HG03378 (cell line): ENCODE results near the gene DENND6B.

Experiments
- ATAC-seq: cut with Tn5 transposase; IDR thresholded peaks from one replicate; pipeline ENCODE4 v1.9.1; 2021; ENCODE audit warnings: mild to moderate bottlenecking, moderate library complexity; ENCODE audit not compliant: unreplicated experiment

DENND6B gene

GRCh38 chr22:50289942-50290630, 36.7 kb downstream of the DENND6B start:
- no peak for ATAC-seq

DNA sequence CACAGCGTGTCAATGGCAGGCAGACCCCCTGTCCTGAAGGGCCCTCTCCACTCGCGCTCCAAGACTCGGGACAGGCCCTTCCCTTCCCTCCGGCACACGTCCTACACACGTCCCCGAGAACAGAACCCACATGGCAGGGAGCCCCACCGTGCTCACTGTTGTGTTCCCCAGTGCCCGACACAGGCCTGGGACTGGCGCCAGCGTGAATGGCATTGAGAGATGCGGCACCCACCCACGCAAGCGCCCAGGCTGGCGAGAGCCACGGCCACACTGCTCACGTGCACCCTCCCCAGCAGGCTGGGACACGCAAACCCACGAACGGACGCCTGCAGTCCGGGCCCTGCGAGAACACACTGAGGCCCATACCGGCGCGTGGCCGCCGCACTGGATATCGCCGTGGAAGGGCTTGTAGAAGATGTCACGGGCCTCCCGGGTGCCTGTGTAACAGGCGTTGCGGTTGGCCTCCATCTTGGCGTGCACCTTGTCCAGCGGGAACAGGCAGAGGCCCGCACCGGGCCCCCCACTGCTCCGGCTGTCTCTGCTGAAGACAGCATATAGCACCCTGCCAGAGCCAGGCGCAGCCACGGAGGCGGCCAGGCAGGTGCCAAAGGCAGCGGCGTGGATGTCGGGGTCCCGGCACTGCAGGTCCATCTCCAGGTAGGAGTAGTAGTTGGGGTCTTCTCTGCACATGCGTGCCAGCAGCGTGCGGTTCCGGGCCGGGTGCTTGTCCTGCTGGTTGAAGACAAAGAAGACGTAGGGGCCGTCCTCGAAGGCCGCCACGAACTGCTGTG, 37.5 kb downstream of the DENND6B start:
- ATAC-seq, result no peak

DNA sequence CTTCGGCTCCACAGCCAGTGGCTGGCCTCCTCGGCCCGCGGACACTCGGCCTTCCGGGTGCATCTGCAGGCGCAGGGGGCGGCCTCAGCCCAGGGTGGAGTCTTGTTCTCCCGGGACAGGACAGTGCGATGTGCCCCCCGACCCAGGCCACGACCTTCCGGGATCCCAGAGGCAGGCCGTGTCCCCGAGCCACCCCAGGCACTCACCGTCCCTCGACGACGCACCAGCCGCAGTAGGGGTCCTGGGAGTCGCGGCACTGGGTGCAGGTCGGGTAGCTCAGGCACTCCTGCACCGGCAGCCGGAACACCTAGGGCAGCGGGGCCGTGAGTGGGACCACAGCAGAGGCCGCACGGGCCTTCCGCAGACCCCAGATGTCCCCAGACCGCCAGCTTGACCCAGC, 39.1 kb downstream of the DENND6B start:
- no peak for ATAC-seq

GRCh38 chr22:50286701-50287318, 40.0 kb downstream of the DENND6B start:
- ATAC-seq, result no peak

- no peak for ATAC-seq
These were observed 40.5 kb downstream of the DENND6B start for GRCh38 chr22:50286275-50286674.

DNA sequence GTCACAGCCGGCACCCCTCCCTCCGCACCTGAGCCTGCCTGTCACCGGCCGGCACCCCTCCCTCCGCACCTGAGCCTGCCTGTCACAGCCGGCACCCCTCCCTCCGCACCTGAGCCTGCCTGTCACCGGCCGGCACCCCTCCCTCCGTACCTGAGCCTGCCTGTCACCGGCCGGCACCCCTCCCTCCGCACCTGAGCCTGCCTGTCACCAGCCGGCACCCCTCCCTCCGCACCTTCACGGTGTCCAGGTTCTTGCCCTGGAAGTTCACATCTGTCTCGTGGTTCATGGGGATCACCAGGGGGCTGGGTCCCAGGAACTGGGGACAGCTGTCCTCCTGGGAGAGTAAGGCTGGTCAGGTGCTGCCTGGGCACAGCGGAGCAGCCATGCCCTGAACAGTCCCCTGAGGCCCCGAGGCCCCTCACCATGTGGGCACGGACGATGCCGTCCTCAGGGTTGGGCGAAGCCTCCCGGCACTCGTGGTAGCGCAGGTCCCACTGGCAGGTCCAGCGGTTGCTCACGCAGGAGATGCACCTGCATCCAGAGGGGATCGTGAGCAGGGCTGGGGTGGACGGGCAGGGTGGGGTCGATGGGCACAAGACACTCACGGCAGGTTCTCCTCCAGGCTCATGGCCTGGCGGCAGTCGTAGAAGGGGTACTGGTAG, 41.1 kb downstream of the DENND6B start:
- no peak for ATAC-seq

- ATAC-seq, result no peak
These were observed 42.3 kb downstream of the DENND6B start for GRCh38 chr22:50284479-50284878.

GRCh38 chr22:50283821-50284220, 43.0 kb downstream of the DENND6B start:
- ATAC-seq, result no peak

DNA sequence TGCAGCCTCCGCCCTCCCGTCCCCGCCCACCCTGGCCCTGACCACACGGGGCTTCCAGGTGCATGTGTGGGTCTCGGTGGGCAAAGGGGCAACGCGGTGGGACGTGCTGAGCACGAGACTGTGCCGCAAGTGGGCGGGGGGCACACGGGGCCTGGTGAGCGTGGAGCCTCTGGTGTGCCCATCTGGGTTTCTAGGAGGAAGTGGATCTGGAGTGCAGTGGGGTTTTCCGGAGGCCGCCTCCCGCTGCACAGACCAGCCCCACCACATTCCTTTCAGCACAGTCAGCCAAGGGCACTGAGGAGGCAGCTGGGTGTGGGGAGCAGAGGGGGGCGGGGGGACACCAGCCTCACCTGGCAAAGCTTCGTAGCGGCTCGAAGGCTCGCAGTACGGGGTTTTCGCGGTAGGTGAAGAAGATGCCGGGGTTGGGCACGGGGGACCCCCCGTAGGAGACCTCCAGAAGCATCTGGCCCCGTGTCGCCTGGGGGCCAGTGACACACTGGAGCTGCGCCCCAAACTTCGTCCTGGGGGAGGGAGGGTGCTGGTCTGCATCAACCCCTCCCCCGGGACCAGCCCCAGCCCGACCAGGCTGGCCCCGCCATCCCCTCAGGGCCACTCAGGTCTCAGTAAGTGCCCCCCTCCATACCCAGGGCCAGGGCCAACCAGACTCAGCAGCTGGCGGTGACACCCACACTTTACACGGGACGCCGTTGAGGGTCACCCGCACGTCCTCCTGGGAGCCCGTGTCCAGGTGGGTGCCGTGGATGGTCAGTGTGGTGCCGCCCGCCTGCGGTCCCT, 44.3 kb downstream of the DENND6B start:
- no peak for ATAC-seq

GRCh38 chr22:50281957-50282356, 44.9 kb downstream of the DENND6B start:
- ATAC-seq, result no peak

DNA sequence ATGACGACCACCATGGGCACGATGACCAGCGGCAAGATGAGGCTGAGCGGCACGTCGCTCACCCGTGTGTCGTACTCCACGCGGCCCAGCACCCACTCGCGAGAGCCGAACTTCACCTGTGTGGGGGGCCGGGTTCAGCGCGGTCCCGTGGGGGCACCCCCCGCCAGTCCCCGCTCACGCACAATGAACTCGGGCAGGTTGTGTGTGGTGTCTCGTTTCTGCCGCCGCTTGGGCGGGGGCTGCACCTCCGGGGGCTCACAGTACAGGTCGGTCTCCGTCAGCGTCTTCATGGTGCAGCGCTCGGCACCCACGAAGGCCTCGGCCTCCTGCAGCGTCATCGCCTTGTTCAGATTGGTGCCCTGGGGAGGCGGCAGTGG, 45.4 kb downstream of the DENND6B start:
- ATAC-seq, result no peak

DNA sequence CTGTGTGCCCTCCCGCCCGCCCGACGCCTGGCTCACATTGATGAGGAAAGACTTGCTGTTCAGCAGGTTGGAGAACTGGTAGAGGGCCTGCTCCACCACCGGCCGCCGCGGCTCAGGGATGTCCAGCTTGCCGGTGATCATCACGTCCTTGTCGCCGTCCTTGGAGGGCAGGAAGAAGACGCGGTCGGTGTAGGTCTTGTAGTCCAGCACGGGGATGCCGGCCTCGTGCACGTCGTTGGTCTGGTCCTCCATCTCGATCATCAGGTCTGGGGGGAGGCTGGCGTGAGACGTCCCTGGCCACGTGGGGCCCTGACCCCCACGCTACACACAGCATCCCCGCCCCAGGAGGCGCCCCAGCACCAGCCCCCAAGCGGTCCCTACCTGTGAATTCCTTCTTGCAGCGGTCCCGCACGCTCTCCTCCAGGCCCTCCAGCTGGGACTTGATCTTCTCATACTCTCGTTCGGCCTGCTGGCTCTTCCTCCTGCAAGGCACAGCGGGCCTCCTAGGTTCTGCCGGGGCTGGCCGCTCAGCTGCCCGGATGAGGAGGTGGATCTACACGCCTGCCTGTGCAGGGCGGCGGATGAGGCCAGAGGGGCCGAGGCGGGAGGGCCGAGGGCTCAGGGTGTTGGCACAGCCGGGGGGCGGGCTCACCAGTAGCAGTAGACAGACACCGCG, 46.0 kb downstream of the DENND6B start:
- ATAC-seq, result no peak

DNA sequence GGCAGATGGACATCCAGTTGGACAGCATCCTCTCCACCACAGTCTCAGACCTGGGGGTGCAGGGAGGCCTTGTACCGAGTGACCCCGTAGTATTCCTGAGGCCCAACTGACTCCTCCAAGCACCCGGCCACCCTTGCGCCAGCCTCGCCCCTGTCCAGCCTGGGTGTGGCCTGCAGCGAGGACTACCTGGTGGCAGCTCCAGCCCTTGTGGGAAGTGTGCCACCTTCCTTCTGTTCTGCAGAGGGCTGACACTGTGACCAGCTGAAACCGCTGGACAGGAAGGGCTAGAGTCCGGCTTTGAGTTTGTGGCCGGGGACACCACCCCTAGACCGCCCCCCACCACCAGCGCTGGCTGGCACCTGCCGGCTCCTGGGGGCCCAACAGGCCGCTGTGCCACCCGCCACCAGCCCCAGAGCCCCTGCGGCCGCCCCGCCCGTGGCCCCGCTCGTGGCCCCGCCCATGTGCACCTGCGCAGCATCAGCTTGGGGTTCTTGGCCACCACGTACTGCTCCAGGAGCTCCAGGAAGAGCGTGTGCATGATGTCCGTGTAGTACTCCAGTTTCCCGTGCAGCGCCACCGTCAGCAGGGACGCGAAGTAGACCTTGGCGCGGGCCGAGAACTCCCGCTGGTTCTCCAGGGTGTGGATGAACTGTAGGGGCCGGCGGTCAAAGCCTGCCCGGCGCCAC, 46.6 kb downstream of the DENND6B start:
- ATAC-seq, result no peak

DNA sequence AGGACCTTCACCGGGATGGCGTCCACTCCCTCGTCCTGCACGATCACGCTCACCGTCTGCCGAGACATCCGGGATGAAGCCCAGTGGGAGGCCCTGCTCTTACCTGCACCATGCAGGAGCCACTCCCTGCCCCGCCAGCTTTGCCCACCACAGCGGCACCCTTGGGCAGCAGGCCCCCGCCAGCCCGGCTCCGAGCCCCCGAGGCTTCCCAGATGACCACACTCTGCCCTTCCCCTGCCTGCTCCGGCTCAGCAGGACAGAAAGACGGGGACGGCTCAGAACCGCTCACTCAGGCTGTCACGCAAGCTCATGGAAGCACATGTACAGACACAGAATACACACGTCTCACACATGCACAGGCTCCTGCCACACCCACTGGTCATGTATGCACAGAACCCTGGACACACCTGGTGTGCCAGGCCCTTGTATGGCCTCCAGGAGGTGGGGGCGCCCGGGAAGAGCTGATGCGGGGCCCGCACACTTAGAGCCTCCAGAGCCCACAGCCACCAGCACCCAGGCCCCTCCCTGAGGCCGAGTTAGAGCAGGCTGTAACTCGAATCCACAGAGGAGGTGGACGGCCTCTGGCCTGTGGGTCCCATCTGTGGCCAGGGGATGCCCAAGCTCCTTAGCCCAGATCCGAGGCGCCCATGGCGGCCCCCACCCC, 47.7 kb downstream of the DENND6B start:
- no peak for ATAC-seq

GRCh38 chr22:50278461-50278860, 48.4 kb downstream of the DENND6B start:
- no peak for ATAC-seq

DNA sequence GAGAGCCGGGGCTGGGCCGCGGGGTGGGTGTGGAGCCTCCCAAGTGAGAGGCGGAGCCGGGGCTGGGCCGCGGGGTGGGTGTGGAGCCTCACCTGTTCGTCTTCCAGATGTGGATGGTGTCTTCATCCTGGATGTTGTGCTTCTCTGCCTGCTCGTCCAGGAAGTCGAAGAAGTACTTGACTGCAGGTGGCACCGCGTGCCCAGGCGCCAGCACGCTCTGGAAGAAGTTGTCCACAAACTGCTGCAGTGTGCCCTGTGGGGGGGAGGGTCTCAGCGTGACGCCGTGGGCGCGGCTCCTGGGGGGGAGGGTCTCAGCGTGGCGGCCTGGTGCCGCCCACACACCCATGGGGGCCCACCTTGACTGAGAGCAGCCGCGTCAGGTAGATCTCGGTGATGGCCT, 49.1 kb downstream of the DENND6B start:
- no peak for ATAC-seq

- ATAC-seq, result no peak
These were observed 50.7 kb downstream of the DENND6B start for GRCh38 chr22:50276143-50276542.

GRCh38 chr22:50275181-50276055, 51.4 kb downstream of the DENND6B start:
- no peak for ATAC-seq
